Sigmoid colon (tissue), 4 donors: ENCODE measurements around the gene TMPRSS6.

Source experiments
- CTCF ChIP-seq, 4 experiments: fragments of 450-650 bp in 3 of 4; fragments of 200-600 bp in 1 of 4; IDR thresholded peaks; one replicate each; pipeline ENCODE4 v1.5.1; 2016 to 2019; ENCODE audit warnings: antibody characterized with exemption in 4 of 4, mild to moderate bottlenecking in 3 of 4, moderate library complexity in 2 of 4
- EP300 ChIP-seq, 4 donors: sonication (generic); formaldehyde crosslinking; IDR thresholded peaks; one replicate each; pipeline ENCODE4 v1.6.1; 2017; ENCODE audit warnings: antibody characterized with exemption in 4 of 4
- POLR2AphosphoS5 ChIP-seq, 4 donors: sonication (generic); formaldehyde crosslinking; IDR thresholded peaks; one replicate each; pipeline ENCODE4 v1.6.1; 2017; ENCODE audit warnings: antibody characterized with exemption in 4 of 4

- TF ChIP-seq CTCF (IDR thresholded peaks at IDR 0.05) (no peak), POLR2AphosphoS5 (IDR thresholded peaks at IDR 0.05) (no peak), EP300 (IDR thresholded peaks at IDR 0.05) (no peak)
Measured at GRCh38 chr22:37155971-37156370, 46.5 kb upstream of the TMPRSS6 start.
